Endothelial cell of umbilical vein (primary cell): ENCODE measurements around the gene LIMCH1. TPM values are rescaled to one million over a fixed set of nuclear protein-coding genes. Genes with fewer than 3 reads are reported as not detected.

ENCODE experiments used
- BruUV-seq: library from RNA; stranded (reverse); fragments of 400-500 nt; replicated peaks from 2 replicates; lab custom pipeline; 2021; lab: Mats Ljungman, UMichigan
- CTCF ChIA-PET: fragments of 300-600, 350-600 bp; sonication (Branson Sonifier 250); formaldehyde crosslinking; loops from one replicate; lab custom pipeline; 2021; ENCODE audit warnings: antibody characterized with exemption, inconsistent platforms; lab: Charles Lee
- POLR2A ChIA-PET: fragments of 300-600, 350-600 bp; sonication (Branson Sonifier 250); formaldehyde crosslinking; loops from one replicate; lab custom pipeline; 2021; ENCODE audit warnings: antibody characterized with exemption, inconsistent platforms; lab: Charles Lee
- DNase-seq: peaks from one replicate; pipeline ENCODE4 v3.0.0-alpha.2; 2011; ENCODE audit warnings: low read depth, low spot score
- FAIRE-seq: peaks from 2 replicates; lab custom pipeline; 2011; peaks lifted over from hg19 to GRCh38; lab: Jason Lieb, UNC
- H2AFZ ChIP-seq: 2 replicates; pipeline ENCODE4 v1.6.0; 2012; ENCODE audit warnings: low read depth, low read length, control low read depth, inconsistent platforms
- H3K27ac ChIP-seq: 2 replicates; pipeline ENCODE4 v1.5.1; 2011; ENCODE audit warnings: low read depth, mild to moderate bottlenecking, control low read depth, low read length, moderate library complexity; ENCODE audit not compliant: insufficient read depth
- H3K27me3 ChIP-seq, 2 experiments: 2 replicates each; pipeline versions ENCODE4 v1.6.0 to v1.6.1; 2011; ENCODE audit warnings: low read length in 2 of 2, mixed read lengths in 1 of 2; ENCODE audit not compliant: control insufficient read depth in 2 of 2, insufficient read depth in 2 of 2
- H3K36me3 ChIP-seq, 2 experiments: 2 replicates in 1 of 2; 3 replicates in 1 of 2; pipeline ENCODE4 v1.5.1; 2011; ENCODE audit warnings: low read length in 2 of 2, mild to moderate bottlenecking in 1 of 2, moderate library complexity in 1 of 2; ENCODE audit not compliant: control insufficient read depth in 2 of 2, insufficient read depth in 2 of 2; ENCODE audit errors: extremely low read depth in 1 of 2
- H3K4me1 ChIP-seq: 3 replicates; pipeline ENCODE4 v1.5.1; 2011; ENCODE audit warnings: mild to moderate bottlenecking, low read length; ENCODE audit not compliant: control insufficient read depth, insufficient read depth; ENCODE audit errors: extremely low read depth
- H3K4me2 ChIP-seq: 2 replicates; pipeline ENCODE4 v1.6.1; 2011; ENCODE audit warnings: low read length, control low read depth, mixed read lengths; ENCODE audit not compliant: insufficient read depth
- H3K4me3 ChIP-seq, 3 experiments: fragments of 200-600 bp in 1 of 3; sonication (generic), shearing (Covaris generic) in 1 of 3; replicated peaks in 1 of 3; 2 replicates each; pipeline ENCODE4 v1.5.1; 2011 to 2016; ENCODE audit warnings: control low read depth in 3 of 3, low read length in 3 of 3, mild to moderate bottlenecking in 2 of 3, inconsistent platforms in 1 of 3, low read depth in 1 of 3, moderate library complexity in 1 of 3; ENCODE audit not compliant: insufficient read depth in 1 of 3
- H3K79me2 ChIP-seq: 2 replicates; pipeline ENCODE4 v1.6.0; 2012; ENCODE audit warnings: low read length, inconsistent platforms; ENCODE audit not compliant: control insufficient read depth, insufficient read depth
- H3K9ac ChIP-seq: replicated peaks from 2 replicates; pipeline ENCODE3; 2011; ENCODE audit warnings: low read length, control low read depth; ENCODE audit not compliant: insufficient read depth; ENCODE audit errors: extremely low read depth
- H3K9me1 ChIP-seq: replicated peaks from 3 replicates; pipeline ENCODE4 v1.6.0; 2011; ENCODE audit warnings: mild to moderate bottlenecking, low read length; ENCODE audit not compliant: control insufficient read depth, insufficient read depth; ENCODE audit errors: extremely low read depth
- H3K9me3 ChIP-seq: replicated peaks from 2 replicates; pipeline ENCODE4 v1.5.1; 2012; ENCODE audit warnings: low read length, inconsistent platforms; ENCODE audit not compliant: control insufficient read depth, insufficient read depth
- H4K20me1 ChIP-seq: replicated peaks from 2 replicates; pipeline ENCODE3; 2011; ENCODE audit warnings: mild to moderate bottlenecking, low read length; ENCODE audit not compliant: control insufficient read depth, insufficient read depth; ENCODE audit errors: extremely low read depth
- CTCF ChIP-seq, 2 donors: IDR thresholded peaks; 1 replicate in 1 of 2; 2 replicates in 1 of 2; pipeline ENCODE4 v1.5.1; 2011; ENCODE audit warnings: low read length in 2 of 2, mild to moderate bottlenecking in 2 of 2, moderate library complexity in 2 of 2, control low read depth in 1 of 2, inconsistent platforms in 1 of 2, low read depth in 1 of 2; ENCODE audit not compliant: insufficient read depth in 1 of 2; ENCODE audit errors: extremely low read depth in 1 of 2
- EZH2 ChIP-seq: IDR thresholded peaks from 2 replicates; pipeline ENCODE4 v1.6.1; 2012; ENCODE audit warnings: borderline replicate concordance, low read depth, mild to moderate bottlenecking, moderate library complexity, low read length, inconsistent platforms; ENCODE audit not compliant: severe bottlenecking
- FOS ChIP-seq: IDR thresholded peaks from 2 replicates; pipeline ENCODE4 v1.6.1; 2011; ENCODE audit warnings: mild to moderate bottlenecking, low read length, moderate library complexity, borderline replicate concordance; ENCODE audit not compliant: insufficient read depth
- GATA2 ChIP-seq: IDR thresholded peaks from 2 replicates; pipeline ENCODE4 v1.7.0; 2011; ENCODE audit warnings: low read depth, mild to moderate bottlenecking, moderate library complexity, mixed read lengths, low read length; ENCODE audit not compliant: insufficient read length, insufficient read depth
- JUN ChIP-seq: IDR thresholded peaks from 2 replicates; pipeline ENCODE4 v1.6.1; 2011; ENCODE audit warnings: borderline replicate concordance, low read depth; ENCODE audit not compliant: insufficient read length, insufficient read depth
- MAX ChIP-seq: IDR thresholded peaks from 2 replicates; pipeline ENCODE4 v1.6.1; 2011; ENCODE audit not compliant: insufficient read depth, insufficient read length
- MYC ChIP-seq: IDR thresholded peaks from one replicate; pipeline ENCODE4 v1.6.1; 2011; ENCODE audit warnings: mild to moderate bottlenecking, low read depth, low read length
- POLR2A ChIP-seq: IDR thresholded peaks from 2 replicates; pipeline ENCODE4 v1.6.1; 2012; ENCODE audit warnings: low read depth, mild to moderate bottlenecking, control low read depth, low read length
- POLR2AphosphoS5 ChIP-seq: IDR thresholded peaks from 2 replicates; pipeline ENCODE4 v1.6.1; 2012; ENCODE audit warnings: low read depth, mild to moderate bottlenecking, control low read depth, low read length, moderate library complexity; ENCODE audit not compliant: insufficient read depth
- dilution Hi-C: fragments of 300-500 bp; cut with MboI; formaldehyde crosslinking; loops from one replicate; pipeline ENCODE4 v1.15.0; 2019; ENCODE audit warnings: low sequenced_read_pairs; ENCODE audit not compliant: extremely low pct_ligation_motif_present
- intact Hi-C: fragments of 100-400 bp; cut with micrococcal nuclease; formaldehyde crosslinking; loops from one replicate; pipeline ENCODE4 v1.10.0; 2022
- polyA plus RNA-seq, 4 experiments: library from polyadenylated mRNA; depleted of rRNA in 3 of 4; stranded (reverse) in 3 of 4; unstranded in 1 of 4; fragments of >200 nt; gene quantifications; 2 replicates each; pipeline versions ENCODE4 v1.2.1 to v1.2.3, GENCODE V29; 2011 to 2012; ENCODE audit warnings: missing spikeins in 1 of 4
- total RNA-seq: library from RNA; stranded (reverse); gene quantifications from 2 replicates; pipeline ENCODE4 v1.2.3, GENCODE V29; 2021

LIMCH1 gene
- total and polyA plus RNA-seq, 2 donors (not counting 3 experiments of a cell fraction or from before 2014, with no cell fraction given) = 14.3 to 32.8 TPM

- intact Hi-C loops = loop anchor here (10.0 kb wide), 2 partner anchors 282 to 742 kb away; no protein-coding TSS in a partner anchor
- Histone ChIP-seq H3K9ac (no peak overlapping the region), H3K4me2 (no peak overlapping the region), H4K20me1 (no peaks in the 10 kb centered on the region), H2AFZ (no peak overlapping the region), H3K36me3 (peaks cover 0 to 3% of the 10 kb centered on the region in 2 experiments), H3K27me3 (peaks cover 18 to 22% of the 10 kb centered on the region in 2 experiments), H3K79me2 (no peaks in the 10 kb centered on the region), H3K9me1 (no peaks in the 10 kb centered on the region), H3K4me3 (no peak overlapping the region), H3K27ac (no peak overlapping the region), H3K4me1 (no peaks in the 10 kb centered on the region), H3K9me3 (no peaks in the 10 kb centered on the region)
- POLR2A ChIA-PET = no interaction called here
- dilution Hi-C loops = no loop called here
- TF ChIP-seq GATA2 (no peak), EZH2 (no peak), CTCF (IDR thresholded peaks at IDR 0.05; ENCODE audit: extremely low read depth in 1 of 2, insufficient read depth in 1 of 2, low read depth in 1 of 2, low read length in 2 of 2) (no peak), MAX (no peak), MYC (no peak), POLR2AphosphoS5 (no peak), POLR2A (no peak), JUN (no peak), FOS (no peak)
- no TSS peak for BruUV-seq
- FAIRE-seq (no peak), DNase-seq (no peak)
- CTCF ChIA-PET = interaction anchor here (1.7 to 8.3 kb wide), 2 partner anchors 15 to 364 kb away, joined by 9 to 212 read pairs; no protein-coding TSS in a partner anchor
These were observed 108.9 kb downstream of the LIMCH1 start for GRCh38 chr4:41646862-41647261.
